Tibial nerve (tissue), 3 donors: ENCODE measurements around the gene EPHA3.

Experiments used
- POLR2A ChIP-seq, 2 donors: fragments of 450-650 bp; IDR thresholded peaks; one replicate each; pipeline ENCODE4 v1.6.1; 2017; ENCODE audit warnings: antibody characterized with exemption in 2 of 2, mild to moderate bottlenecking in 2 of 2, moderate library complexity in 2 of 2
- TF ChIP-seq, protein P1 (sequence below), 5 experiments: fragments of 200-600 bp in 3 of 5; fragments of 450-650 bp in 2 of 5; sonication (generic) in 3 of 5; IDR thresholded peaks; one replicate each; pipeline ENCODE4 v1.5.1; 2016 to 2019; ENCODE audit warnings: antibody characterized with exemption in 5 of 5, mild to moderate bottlenecking in 3 of 5, moderate library complexity in 2 of 5

DNA sequence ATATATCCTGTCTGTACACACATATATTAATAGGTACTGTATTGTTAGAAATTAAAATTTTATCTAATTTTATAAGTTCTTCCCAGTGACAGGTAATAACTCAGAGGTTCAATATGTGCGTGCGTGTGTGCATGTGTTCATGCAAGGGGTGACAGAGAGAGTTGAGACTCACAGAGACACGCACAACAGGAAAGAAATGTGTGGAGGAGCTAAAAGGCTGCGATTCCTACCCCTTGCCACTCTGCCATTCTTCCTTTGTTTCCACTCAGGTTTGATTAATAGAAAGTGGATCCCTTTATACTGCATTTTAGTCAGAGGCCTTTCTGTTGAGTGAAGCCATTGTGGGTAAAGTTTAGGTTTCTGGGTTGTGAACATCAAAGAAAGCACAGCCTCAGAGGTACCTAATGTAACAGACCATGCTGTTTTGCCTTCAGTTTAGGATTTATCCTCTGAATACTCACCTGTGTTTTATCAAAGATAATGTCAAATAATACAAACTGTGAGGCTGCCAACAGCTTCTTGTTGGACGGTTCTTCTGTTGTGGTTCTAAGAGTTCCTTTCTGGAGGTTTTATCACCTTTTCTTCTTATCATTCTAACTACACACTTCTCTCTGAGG lies 182.3 kb downstream of the EPHA3 start:
- TF ChIP-seq, protein P1, sequence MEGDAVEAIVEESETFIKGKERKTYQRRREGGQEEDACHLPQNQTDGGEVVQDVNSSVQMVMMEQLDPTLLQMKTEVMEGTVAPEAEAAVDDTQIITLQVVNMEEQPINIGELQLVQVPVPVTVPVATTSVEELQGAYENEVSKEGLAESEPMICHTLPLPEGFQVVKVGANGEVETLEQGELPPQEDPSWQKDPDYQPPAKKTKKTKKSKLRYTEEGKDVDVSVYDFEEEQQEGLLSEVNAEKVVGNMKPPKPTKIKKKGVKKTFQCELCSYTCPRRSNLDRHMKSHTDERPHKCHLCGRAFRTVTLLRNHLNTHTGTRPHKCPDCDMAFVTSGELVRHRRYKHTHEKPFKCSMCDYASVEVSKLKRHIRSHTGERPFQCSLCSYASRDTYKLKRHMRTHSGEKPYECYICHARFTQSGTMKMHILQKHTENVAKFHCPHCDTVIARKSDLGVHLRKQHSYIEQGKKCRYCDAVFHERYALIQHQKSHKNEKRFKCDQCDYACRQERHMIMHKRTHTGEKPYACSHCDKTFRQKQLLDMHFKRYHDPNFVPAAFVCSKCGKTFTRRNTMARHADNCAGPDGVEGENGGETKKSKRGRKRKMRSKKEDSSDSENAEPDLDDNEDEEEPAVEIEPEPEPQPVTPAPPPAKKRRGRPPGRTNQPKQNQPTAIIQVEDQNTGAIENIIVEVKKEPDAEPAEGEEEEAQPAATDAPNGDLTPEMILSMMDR (IDR thresholded peaks at IDR 0.05) = no peak
- TF ChIP-seq POLR2A (IDR thresholded peaks at IDR 0.05) = no peak
